NCI-H748 treated with DMSO at 0.1 percent for 48 hours (cell line): ENCODE results near the gene LGMN.

ENCODE experiments used
- DNase-seq: peaks from one replicate; lab custom pipeline; 2025; lab: John Stamatoyannopoulos, UW

Gene LGMN

DNA sequence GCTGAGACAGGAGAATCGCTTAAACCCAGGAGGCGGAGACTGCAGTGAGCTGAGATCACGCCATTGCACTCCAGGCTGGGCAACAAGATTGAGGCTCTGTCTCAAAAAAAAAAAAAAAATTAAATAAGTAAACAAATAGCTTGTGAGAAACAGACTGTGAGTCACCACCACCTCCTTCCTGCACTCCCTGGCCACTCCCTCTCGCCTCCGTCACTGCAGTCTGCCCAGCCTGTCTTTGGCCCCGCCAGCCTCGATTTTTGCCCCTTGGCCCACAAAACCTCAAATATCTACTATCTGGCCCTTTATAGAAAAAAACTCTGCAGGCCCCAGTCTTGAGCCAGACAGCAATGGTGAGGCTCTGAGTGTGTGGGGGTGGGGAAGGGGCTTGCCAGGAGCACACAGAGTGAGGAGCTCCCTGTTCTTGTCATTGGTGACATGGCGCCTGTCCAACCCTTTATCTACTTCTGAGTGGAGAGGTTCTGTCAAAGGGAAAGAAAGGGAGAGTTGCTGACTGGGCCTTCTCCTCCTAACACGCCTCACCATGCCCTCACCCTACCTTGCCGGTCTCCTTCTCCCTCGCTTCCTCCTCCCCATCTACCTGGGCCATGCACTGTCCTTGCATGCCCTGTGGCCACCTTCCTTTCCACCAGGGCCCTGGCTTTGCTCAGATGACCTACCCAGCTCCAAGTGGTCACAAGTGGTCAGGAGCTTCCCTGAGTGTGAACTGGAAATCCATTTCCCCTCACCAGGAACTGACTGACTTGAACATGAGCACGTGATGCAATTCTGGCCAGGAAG, 22.1 kb downstream of the LGMN start:
- DNase-seq = no peak

DNA sequence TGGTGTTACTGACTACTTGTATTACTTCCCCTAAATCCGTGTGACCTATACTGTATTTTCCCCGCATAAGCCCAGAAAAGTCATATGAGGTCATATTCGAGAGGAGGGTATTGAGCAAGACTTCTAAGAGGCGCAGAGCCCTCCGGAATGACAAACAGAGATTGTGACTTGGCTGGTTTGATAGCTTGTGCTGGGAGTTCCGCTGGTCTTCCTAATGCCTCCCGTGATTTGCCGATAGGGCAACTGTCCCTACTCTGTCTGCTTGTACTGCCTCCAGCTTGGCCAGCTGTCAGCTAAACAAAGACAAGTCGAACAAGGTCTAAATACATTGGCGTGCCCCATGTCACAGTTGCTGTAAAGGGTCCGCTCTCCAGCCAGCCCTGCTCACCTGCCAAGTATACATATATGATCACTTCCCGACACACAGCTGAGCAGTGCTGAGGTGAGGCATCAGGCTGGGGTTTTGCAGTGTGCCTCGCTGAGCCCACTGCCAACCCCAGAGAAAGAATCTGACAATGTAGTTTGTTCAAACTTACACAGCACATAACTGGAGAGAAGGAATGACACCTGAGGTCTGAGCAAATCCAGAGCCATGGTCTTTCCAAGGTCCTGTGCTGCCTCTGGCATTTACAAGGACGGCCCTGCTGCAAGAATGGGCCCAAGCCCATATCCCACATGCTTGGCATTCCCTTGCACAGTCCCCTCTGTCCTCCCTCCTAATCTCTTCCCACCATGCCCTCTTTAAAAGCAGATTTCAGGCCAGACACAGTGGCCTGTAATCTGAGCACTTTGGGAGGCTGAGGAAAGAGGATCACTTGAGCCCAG, 23.7 kb downstream of the LGMN start:
- no peak for DNase-seq

DNA sequence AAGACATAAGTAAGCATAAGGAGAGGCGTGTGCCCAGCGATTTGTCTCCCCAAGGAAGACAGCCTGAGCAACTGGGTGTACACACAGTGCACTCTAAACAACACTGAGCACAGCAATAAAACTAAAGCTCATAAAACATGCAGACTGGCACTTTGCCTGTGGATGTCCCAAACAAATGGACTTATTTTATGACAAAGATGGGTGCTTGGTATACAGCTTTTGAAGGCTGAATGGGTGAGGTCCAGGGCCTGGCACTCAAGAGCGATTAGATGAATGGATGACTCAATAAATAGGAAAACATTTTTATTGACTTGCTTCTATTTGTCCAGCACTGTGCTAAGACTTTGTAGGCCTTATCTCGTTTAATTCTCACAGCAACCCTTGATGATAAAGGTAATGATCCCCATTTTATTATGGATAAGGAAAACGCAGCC, 28.5 kb downstream of the LGMN start:
- DNase-seq = no peak

DNA sequence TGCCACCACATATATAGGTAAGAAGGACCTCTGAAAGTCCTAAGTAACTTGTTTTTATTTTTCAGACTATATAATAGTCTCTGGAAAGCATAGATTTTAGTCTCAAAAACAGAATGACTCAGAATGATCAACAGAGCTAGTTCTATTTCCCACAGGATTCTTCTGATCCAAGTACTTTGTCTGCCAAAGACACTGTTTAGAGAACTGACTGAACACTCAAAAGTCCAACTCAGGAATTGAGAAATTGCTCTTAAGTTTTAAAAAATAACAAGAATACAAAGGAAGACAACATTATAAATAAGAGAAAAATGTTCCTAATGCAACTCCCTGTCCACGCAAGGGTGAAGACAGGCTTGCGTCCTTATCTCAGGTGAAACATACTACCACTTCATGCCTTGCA, 29.0 kb downstream of the LGMN start:
- DNase-seq = no peak

DNA sequence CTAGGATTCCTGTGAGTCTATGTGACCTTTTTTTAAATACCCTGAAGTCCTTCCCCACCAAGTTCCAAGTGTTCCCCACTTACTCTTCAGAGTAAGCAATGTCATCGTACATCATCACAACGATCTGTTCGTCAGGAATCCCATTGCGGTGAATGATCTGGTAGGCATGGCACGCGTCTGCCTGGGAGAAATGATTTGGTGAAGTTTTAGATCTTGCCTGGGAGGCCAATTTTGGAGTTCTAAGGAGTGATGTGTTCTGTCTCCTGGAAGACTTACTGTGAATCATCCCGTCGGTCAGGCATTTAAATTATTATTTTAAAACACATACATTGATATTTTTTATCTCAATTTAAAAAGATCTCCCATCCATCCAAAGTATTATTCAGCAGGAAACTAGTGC, 29.8 kb downstream of the LGMN start:
- DNase-seq = no peak

DNA sequence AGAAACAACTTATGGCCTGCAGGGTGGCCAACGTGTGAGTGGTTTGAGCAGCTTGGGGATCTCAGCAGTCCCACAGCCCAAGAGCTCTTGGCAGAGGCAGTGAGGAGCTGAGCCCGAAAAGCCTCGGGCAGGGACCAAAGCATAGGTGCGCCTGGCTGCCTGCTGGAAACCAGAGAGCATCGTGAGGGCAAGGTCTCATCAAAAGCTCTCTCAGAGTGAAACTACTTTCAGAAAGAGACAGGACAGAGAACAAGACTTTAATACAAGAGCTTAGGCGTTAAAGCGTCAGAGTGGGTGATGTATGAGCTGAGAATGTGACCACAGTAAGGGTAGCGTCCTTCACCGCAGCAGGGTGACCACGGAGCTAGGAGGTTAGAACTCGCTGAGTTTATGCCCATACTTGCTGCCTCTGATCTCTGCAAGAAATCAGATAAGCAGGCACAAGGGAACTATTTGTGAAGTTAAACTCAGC, 30.8 kb downstream of the LGMN start:
- no peak for DNase-seq

DNA sequence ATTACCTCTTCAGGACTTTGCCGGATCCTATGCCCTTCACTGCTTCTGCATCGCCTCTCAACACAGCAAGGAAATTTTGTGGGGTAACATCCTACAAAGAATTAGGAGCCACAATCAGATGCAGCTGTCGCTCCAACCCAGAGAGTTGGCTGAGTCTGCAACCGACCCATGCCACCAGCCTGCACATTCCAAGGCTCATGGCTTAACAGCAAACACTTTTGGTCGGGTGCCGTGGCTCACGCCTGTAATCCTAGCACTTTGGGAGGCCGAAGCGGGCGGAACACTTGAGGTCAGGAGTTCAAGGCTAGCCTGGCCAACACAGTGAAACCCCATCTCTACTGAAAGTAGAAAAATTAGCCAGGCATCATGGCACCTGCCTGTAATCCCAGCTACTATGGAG, 32.3 kb downstream of the LGMN start:
- DNase-seq = no peak

DNA sequence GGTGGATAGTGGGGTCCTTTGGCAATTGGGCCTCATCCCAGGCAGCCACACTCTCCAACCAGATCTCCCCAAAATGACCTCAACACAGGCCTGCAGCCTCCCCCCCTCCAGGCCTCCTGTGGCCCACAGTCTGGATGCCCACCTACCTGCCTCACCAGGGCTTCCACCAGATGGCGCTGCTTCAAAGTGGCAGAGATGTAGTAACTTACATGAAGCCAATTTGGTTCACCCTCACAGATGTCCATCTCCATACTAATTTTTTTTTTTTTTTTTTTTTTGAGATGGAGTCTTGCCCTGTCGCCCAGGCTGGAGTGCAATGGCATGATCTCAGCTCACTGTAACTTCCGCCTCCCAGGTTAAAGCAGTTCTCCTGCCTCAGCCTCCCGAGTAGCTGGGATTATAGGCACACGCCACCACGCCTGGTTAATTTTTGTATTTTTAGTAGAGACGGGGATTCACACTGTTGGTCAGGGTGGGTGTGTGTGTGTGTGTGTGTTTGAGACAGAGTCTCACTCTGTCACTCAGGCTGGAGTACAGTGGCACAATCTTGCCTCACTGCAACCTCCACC, 33.6 kb downstream of the LGMN start:
- DNase-seq = peak; percentile 53

DNA sequence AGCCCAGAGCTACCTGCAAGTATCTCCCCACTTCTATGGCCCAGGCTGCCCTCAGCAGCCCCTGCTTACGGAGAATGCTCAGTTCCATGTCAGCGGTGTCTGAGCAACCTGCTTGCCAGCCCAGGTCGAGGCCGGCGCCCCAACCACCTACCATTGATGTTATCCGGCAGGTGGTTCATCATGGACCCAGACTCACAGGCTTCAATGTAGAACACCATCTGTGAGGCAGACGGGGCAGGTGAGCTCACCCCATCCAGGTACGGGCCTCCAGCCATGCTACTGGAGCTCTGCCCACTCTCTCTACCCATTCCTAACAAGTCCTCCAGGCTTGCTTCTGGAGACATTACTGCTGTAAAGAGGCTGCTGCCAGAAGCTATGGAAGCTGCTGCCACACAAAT, 35.8 kb downstream of the LGMN start:
- DNase-seq = no peak

DNA sequence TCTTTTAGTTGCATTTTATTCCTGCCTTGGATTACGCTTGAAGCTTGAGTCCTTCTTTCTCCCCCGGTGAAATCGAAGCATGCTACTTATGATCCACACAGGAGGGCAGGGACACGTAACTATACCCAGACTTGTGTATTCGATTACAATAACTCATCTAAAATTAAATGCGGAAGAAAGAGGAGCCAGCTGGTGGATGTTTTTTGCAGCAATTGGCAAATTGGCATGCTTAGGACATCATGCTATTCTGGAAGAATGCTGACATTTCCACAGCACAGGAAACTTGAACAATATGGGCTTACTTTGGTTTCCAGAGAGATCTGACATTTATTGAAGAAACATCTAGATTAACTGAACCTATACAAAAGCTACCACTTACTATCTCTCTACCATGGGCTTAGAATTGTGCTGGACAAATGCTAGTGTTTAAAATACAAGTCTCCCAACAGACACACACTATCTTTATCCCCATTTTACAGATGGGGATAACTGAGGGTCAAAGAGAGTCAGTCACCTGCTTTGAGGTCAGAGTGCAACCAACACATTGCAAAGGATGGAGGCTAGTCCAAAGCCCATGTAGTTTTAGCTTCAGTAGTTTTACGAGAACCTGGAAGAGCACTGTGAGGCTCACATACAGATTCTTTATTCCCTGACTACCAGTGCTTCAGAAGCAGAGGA, 36.3 kb downstream of the LGMN start:
- DNase-seq = no peak

DNA sequence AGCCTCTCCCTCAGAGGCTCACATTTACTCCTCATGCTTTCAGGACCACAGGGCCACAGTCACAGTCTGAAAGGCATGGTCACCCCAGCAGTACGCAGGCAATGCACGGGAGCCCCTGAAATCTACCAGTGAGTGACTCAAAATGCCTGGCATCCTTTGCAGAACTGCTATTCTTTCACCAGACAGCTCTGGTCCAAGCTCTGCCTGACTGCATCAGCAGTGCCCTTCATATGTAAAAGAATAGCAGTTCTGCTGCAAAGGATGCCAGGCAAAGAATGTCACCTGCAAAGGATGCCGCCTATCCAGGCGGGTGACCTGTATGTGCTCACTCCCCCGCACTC, 38.5 kb downstream of the LGMN start:
- DNase-seq = no peak

DNA sequence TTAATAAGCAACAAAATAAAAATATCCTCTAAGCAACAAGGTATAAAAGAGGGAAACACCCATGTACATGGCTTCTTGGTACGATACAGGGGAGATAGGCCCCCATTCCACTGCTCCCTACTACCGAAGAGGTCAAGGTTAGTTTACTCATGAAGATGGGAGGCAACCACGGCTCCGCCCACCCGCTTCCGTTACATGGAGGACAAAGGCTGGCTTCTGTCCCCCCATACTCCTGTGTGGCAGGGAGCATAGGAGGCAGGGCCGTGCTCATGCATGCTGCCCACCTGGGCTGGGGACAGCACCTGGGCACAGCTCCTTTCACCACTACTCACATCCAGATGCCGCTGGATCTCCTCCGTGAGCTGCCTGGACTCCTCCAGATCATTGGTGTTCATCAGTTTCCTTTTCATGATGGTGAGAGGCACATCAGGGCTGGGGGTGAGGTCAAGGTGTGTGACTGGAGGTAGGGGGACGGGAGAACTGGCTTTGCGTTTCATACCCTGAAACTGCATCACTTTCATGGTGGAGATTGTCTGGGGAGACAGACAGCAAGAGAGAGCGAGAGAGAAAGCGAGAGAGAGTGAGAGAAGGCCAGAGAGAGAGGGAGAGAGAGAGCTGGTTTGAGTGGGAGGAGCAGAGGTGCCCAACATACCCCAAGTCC, 39.0 kb downstream of the LGMN start:
- no peak for DNase-seq

DNA sequence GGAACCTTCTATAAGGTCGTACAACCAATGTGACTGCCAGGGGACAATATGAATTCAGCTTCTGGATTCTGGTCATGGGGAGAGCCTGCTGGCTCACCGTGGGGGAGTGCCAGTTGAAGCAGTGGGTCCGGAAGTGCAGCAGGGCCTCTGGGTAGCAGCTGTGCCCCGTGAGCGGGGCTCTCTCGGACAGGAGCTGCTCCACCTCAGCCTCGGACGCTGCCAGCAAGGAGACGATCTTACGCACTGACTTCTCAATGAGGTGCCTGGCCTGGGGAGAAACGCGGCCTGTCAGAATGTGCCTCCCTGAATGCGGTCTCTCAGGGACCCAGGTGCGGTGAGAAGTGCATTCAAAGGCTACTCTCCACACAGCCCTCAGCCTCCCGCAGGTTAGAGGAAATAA, 42.0 kb downstream of the LGMN start:
- no peak for DNase-seq

DNA sequence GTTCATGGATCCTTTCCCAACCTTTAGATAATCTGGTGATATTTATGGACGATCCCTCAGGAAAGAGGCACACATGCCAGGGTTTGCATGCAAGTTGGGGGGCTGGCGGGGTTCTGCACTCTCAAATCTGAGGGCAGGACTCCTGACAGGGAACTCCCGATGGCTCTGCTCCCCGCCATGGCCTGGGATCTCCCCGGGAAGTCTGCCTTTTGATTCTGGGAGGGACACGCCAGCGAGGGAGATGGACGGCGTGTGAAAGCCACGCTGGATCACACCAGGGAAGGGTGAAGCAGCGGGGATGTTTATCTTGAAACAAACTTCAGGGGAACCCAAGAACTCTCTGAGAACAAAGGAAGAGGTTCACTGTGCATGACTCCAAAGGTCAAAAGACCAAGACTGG, 43.6 kb downstream of the LGMN start:
- no peak for DNase-seq

DNA sequence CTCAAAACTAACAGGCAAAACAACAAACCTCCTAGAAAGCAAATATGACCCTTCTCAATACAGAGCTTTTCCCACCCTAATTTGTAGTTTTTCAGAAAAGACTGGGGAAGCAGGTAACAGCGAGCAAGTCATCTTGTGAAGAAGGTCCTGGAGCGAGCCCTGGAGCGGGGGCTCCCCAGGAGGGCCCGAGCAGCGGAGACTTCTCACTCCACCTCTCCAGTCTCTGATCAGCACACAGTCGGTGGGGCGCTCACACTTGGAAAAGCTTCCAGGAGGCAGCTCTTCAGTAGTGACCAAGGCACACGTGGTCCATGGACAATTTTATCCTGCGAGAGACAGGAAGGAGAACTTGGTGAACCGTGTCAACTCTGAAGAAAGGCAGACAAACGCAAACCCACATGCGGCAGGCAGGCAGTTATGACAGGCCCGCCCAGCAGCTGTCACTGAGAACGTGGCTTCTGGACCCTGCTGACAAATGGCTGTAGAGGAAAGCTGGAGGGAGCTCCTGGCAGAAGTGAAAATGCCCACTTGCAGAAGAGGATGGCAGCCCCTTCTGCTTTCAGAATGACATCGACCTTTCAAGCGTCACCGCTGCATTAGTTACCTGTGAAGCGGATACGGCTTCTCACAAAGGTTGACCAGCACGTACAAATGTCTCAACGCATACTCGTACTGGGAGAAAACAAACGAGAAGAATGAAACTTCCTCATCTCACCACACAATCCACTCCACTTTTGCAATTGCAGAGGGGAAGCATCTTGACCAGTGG, 44.2 kb downstream of the LGMN start:
- DNase-seq = no peak

DNA sequence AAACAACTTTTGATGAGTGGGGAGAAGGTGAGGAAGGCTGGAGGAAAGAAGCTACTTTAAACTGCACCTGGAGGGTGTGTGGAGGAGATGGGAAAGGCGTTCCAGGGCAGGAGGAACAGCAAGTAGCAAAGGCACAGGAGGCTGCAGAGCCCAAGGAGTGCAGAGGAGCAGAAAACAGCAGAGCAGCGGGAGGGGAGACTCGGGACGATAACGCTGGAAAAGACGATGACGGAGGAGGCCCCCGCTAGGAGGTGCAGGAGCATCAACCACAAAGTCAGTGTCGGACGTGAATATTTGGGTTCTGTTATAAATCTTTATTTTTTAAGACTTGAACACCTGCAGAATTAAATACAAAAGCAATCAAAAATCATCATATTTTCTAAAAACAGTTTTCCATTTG, 44.9 kb downstream of the LGMN start:
- DNase-seq = no peak

DNA sequence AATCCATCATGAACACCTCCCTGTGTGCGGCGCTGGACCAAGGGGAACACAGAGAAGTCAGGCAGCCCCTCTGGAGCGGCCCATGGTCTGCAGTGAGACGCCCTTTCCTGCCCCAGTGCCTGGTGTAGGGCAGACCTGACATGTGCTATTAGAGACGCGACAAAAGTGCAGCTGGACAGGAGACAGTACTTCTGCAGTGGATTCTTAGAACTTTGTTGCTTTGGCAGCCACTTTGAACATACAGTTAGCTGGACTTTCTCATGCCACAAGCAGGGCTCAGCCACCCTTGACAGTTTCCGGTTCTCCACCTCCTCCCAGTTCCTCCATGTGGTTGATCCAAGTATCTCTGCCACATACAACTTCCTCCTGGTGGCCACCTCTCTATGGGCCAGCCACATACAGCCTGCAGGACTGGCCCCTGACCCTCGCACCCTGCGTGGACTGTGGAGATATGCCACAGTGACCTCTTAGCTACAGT, 45.9 kb downstream of the LGMN start:
- no peak for DNase-seq

DNA sequence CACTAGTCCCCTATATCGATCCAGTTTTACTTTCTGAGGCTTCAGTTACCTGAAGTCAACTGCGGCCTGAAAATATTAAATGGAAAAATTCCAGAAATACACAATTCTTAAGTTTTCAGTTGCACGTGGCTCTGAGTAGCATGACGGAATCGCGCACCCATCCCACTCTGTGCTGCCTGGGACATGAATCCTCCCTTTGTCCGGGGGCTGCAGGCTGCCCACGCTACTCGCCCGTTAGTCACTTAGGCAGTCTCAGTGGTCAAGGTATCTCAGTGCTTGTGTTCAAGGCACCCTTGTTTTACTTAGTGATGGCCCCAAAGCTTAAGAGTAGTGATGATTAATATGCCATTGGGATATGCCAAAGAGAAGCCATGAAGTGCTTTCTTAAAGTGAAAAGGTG, 46.6 kb downstream of the LGMN start:
- no peak for DNase-seq

DNA sequence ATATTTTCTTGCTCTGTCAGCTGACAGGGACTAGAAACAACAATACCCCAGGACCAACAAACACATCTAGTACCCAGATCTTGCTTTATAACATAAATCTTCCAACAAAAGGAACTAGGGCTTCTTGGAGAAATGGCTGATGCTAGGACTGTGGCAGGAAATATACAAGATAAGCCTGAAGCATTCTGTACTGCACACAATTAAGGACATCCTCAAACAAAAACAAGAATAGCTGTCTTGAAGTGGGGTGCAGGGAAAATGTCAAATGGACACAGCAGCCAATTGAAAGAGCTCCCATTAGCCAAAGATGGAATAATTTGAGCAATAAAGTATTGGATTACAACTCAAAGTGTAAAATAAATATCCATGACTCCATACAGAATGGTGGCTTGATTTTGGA, 50.0 kb downstream of the LGMN start:
- no peak for DNase-seq

DNA sequence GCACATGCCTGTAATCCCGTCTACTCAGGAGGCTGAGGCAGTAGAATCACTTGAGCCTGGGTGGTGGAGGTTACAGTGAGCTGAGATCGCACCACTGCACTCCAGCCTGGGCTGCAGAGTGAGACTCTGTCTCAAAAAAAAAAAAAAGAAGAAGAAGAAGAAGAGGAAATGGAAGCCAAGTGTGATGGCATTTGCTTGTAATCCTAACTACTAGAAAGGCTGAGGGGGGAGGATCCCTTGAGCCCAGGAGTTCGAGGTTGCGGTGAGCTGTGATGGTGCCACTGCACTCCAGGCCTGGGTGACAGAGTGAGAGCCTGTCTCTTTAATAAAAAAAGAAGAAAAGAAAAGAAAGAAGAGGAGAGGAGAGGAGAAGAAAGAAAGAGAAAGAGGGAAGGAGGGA, 52.1 kb downstream of the LGMN start:
- DNase-seq = no peak

DNA sequence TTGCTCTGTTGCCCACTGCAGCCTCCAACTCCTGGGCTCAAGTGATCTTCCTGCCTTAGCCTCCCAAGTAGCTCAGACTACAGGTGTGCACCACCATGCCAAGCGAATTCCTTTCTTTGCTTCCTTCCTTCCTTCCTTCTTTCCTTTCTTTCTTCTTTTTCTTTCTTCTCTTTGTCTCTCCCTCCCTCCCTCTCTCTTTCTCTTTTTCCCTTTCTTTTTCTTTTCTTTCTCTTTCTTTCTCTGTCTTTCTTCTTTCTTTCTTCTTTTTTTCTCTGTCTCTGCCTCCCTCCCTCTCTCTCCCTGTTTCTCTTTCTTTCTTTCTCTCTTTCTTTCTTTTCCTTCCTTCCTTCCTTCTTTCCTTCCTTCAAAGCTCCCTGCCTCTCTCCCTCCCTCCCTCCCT, 52.9 kb downstream of the LGMN start:
- DNase-seq = no peak
